ENCODE measurements around the gene DNAJC6. TPM values are rescaled to one million over a fixed set of nuclear protein-coding genes. Genes with fewer than 3 reads are reported as not detected.
"Not testable (repeated sequence)": the region's sequence is repeated elsewhere in the genome, so short reads cannot be mapped to it uniquely, and the experiment has no call there.

Gene DNAJC6
- total RNA-seq, 1 experiment from 2014 or later = 15.6 TPM

DNA sequence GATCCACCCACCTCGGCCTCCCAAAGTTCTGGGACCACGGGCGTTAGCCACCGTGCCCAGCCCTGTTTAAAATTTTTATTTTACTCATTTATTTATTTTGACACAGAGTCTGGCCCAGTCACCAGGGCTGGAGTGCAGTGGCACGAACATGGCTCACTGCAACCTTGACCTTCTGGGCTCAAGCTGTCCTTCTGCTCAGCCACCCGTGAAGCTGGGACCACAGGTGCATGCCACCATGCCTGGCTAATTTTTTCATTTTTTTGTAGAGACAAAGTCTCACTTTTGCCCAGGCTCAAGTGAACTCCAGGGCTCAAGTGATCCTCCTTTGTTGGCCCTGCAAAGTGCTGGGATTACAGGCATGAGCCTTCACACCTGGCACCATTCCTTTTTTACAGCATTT lies 27.5 kb upstream of the DNAJC6 start:
- no peak overlapping the region for H3K4me3 ChIP-seq
- no peaks in the 10 kb centered on the region for H3K9me2 ChIP-seq (ENCODE audit: insufficient read depth)
- CTCF ChIA-PET = no interaction called here
- intact Hi-C loops (cut with micrococcal nuclease; ENCODE audit: unreplicated experiment) = no loop called here
- no peaks in the 10 kb centered on the region for H3K79me2 ChIP-seq (ENCODE audit: low read depth)
- TF ChIP-seq EZH2 (IDR thresholded peaks at IDR 0.05; ENCODE audit: low read depth) = no peak
- TF ChIP-seq, protein P1, sequence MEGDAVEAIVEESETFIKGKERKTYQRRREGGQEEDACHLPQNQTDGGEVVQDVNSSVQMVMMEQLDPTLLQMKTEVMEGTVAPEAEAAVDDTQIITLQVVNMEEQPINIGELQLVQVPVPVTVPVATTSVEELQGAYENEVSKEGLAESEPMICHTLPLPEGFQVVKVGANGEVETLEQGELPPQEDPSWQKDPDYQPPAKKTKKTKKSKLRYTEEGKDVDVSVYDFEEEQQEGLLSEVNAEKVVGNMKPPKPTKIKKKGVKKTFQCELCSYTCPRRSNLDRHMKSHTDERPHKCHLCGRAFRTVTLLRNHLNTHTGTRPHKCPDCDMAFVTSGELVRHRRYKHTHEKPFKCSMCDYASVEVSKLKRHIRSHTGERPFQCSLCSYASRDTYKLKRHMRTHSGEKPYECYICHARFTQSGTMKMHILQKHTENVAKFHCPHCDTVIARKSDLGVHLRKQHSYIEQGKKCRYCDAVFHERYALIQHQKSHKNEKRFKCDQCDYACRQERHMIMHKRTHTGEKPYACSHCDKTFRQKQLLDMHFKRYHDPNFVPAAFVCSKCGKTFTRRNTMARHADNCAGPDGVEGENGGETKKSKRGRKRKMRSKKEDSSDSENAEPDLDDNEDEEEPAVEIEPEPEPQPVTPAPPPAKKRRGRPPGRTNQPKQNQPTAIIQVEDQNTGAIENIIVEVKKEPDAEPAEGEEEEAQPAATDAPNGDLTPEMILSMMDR (conservative IDR thresholded peaks at IDR 0.05) = no peak
- no peaks in the 10 kb centered on the region for H3K9me3 ChIP-seq (ENCODE audit: insufficient read depth, low read depth)
- no peaks in the 10 kb centered on the region for H4K20me1 ChIP-seq (ENCODE audit: insufficient read depth)
- H2AFZ ChIP-seq = no peak overlapping the region
- H3K36me3 ChIP-seq (ENCODE audit: low read depth) = no peaks in the 10 kb centered on the region
- no peak overlapping the region for H3K4me2 ChIP-seq
- no peaks in the 10 kb centered on the region for H3K27me3 ChIP-seq (ENCODE audit: insufficient read depth, low read depth)
- no peak for DNase-seq
- POLR2A ChIA-PET (ENCODE audit: unreplicated experiment) = no interaction called here
- peaks cover 7% of the 10 kb centered on the region for H3K4me1 ChIP-seq (replicated peaks; ENCODE audit: insufficient read depth)
- H3F3A ChIP-seq (ENCODE audit: insufficient read depth, low read depth) = no peaks in the 10 kb centered on the region
- no peak overlapping the region for H3K27ac ChIP-seq
- no TSS peak for BruUV-seq (replicated peaks)

DNA sequence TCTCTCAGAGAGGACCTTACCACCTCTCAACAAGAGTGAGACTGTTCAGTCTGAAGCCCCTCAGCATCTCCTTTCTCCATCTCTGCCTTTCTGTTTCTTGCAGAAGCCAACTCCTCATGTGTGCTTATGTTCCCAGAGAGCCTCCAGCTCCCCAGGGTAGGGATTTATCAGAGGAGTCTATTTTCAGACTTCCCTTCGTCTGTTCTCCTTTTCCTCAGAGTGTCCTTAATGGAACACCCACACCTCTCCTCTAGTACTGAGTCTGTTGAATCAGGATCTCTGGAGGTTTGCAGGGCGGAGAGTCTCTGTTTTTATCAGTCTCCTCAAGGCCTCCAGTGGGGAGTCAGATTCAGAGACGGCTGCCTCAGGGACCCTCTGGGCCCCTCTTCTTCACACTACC lies 25.1 kb upstream of the DNAJC6 start:
- intact Hi-C loops (cut with micrococcal nuclease; ENCODE audit: unreplicated experiment) = no loop called here
- no peaks in the 10 kb centered on the region for H3K9me2 ChIP-seq (ENCODE audit: insufficient read depth)
- H3K4me1 ChIP-seq (replicated peaks; ENCODE audit: insufficient read depth) = peaks cover 7% of the 10 kb centered on the region
- no peaks in the 10 kb centered on the region for H4K20me1 ChIP-seq (ENCODE audit: insufficient read depth)
- no peak overlapping the region for H3K27ac ChIP-seq
- H3K4me3 ChIP-seq = no peak overlapping the region
- H3K36me3 ChIP-seq (ENCODE audit: low read depth) = no peaks in the 10 kb centered on the region
- POLR2A ChIA-PET (ENCODE audit: unreplicated experiment) = no interaction called here
- CTCF ChIA-PET = no interaction called here
- no peak for TF ChIP-seq EZH2 (IDR thresholded peaks at IDR 0.05; ENCODE audit: low read depth)
- TF ChIP-seq, protein P1 (conservative IDR thresholded peaks at IDR 0.05) = no peak
- no peaks in the 10 kb centered on the region for H3F3A ChIP-seq (ENCODE audit: insufficient read depth, low read depth)
- DNase-seq = no peak
- H3K4me2 ChIP-seq = no peak overlapping the region
- H3K9me3 ChIP-seq (ENCODE audit: insufficient read depth, low read depth) = no peaks in the 10 kb centered on the region
- H2AFZ ChIP-seq = no peak overlapping the region
- no peaks in the 10 kb centered on the region for H3K79me2 ChIP-seq (ENCODE audit: low read depth)
- BruUV-seq (replicated peaks) = no TSS peak
- H3K27me3 ChIP-seq (ENCODE audit: insufficient read depth, low read depth) = no peaks in the 10 kb centered on the region

- DNase-seq = no peak
- no TSS peak for BruUV-seq (replicated peaks)
- Histone ChIP-seq H3K27ac (no peak overlapping the region), H2AFZ (no peak overlapping the region), H3K9me3 (ENCODE audit: insufficient read depth, low read depth) (no peaks in the 10 kb centered on the region), H3K9me2 (ENCODE audit: insufficient read depth) (no peaks in the 10 kb centered on the region), H3K79me2 (ENCODE audit: low read depth) (no peaks in the 10 kb centered on the region), H3K4me2 (no peak overlapping the region), H4K20me1 (ENCODE audit: insufficient read depth) (no peaks in the 10 kb centered on the region), H3K36me3 (ENCODE audit: low read depth) (no peaks in the 10 kb centered on the region), H3K4me1 (replicated peaks; ENCODE audit: insufficient read depth) (no peaks in the 10 kb centered on the region), H3F3A (ENCODE audit: insufficient read depth, low read depth) (no peaks in the 10 kb centered on the region), H3K4me3 (no peak overlapping the region), H3K27me3 (ENCODE audit: insufficient read depth, low read depth) (no peaks in the 10 kb centered on the region)
- CTCF ChIA-PET = interaction anchor here (0.6 to 0.7 kb wide), 2 partner anchors 106 to 286 kb away, joined by 4 to 7 read pairs; no protein-coding TSS in a partner anchor
- intact Hi-C loops (cut with micrococcal nuclease; ENCODE audit: unreplicated experiment) = no loop called here
- no peak for TF ChIP-seq EZH2 (IDR thresholded peaks at IDR 0.05; ENCODE audit: low read depth)
- TF ChIP-seq, protein P1 (conservative IDR thresholded peaks at IDR 0.05) = no peak
- POLR2A ChIA-PET (ENCODE audit: unreplicated experiment) = interaction anchor here (0.7 kb wide), 2 partner anchors 40 to 53 kb away, joined by 6 to 24 read pairs; no protein-coding TSS in a partner anchor
Measured at GRCh38 chr1:65289449-65289848, 19.9 kb upstream of the DNAJC6 start.

- H3K27me3 ChIP-seq (ENCODE audit: insufficient read depth, low read depth); BruUV-seq (replicated peaks); H3K36me3 ChIP-seq (ENCODE audit: low read depth); H3F3A ChIP-seq (ENCODE audit: insufficient read depth, low read depth); CTCF ChIA-PET; H3K4me1 ChIP-seq (replicated peaks; ENCODE audit: insufficient read depth); H3K27ac ChIP-seq; H4K20me1 ChIP-seq (ENCODE audit: insufficient read depth); POLR2A ChIA-PET (ENCODE audit: unreplicated experiment); intact Hi-C loops (cut with micrococcal nuclease; ENCODE audit: unreplicated experiment); H3K9me3 ChIP-seq (ENCODE audit: insufficient read depth, low read depth); H3K9me2 ChIP-seq (ENCODE audit: insufficient read depth); H2AFZ ChIP-seq; H3K79me2 ChIP-seq (ENCODE audit: low read depth); H3K4me3 ChIP-seq; DNase-seq; H3K4me2 ChIP-seq: not testable (repeated sequence)
Measured at GRCh38 chr1:65291818-65292217, 17.5 kb upstream of the DNAJC6 start.
